Lung (tissue), 12 donors: ENCODE results near the gene C3orf18. TPM values are rescaled to one million over a fixed set of nuclear protein-coding genes. Genes with fewer than 3 reads are reported as not detected.

Experiments
- ATAC-seq: fragments of 200-7000 bp; cut with Tn5 transposase; one replicate; pipeline ENCODE4 v1.9.1; 2020; ENCODE audit warnings: moderate number of reproducible peaks; ENCODE audit not compliant: insufficient read depth, low FRiP score
- DNase-seq, 3 donors: peaks; one replicate each; pipeline ENCODE4 v3.0.0-alpha.2; 2013 to 2017
- H3K27ac ChIP-seq, 2 donors: one replicate each; pipeline ENCODE4 v1.5.1; 2013; ENCODE audit warnings: mild to moderate bottlenecking in 2 of 2, moderate library complexity in 2 of 2, control low read depth in 1 of 2, inconsistent platforms in 1 of 2, low read depth in 1 of 2, low read length in 1 of 2
- H3K27me3 ChIP-seq, 3 donors: one replicate each; pipeline ENCODE4 v1.5.1; 2013; ENCODE audit warnings: low read length in 2 of 3; ENCODE audit not compliant: control insufficient read depth in 3 of 3, insufficient read depth in 3 of 3
- H3K36me3 ChIP-seq, 4 donors: one replicate each; pipeline ENCODE4 v1.5.1; 2013; ENCODE audit warnings: low read length in 4 of 4, mild to moderate bottlenecking in 1 of 4, moderate library complexity in 1 of 4; ENCODE audit not compliant: control insufficient read depth in 4 of 4, insufficient read depth in 4 of 4
- H3K4me1 ChIP-seq, 5 donors: one replicate each; pipeline ENCODE4 v1.5.1; 2013; ENCODE audit warnings: low read length in 5 of 5, mild to moderate bottlenecking in 2 of 5, moderate library complexity in 1 of 5; ENCODE audit not compliant: control insufficient read depth in 5 of 5, insufficient read depth in 5 of 5
- H3K4me3 ChIP-seq: one replicate; pipeline ENCODE4 v1.5.1; 2013; ENCODE audit warnings: mild to moderate bottlenecking, control low read depth, moderate library complexity
- H3K9ac ChIP-seq, 2 donors: one replicate each; pipeline ENCODE4 v1.5.1; 2013; ENCODE audit warnings: low read length in 2 of 2, control low read depth in 1 of 2; ENCODE audit not compliant: insufficient read depth in 1 of 2
- H3K9me3 ChIP-seq, 4 donors: one replicate each; pipeline ENCODE4 v1.5.1; 2013; ENCODE audit warnings: low read length in 3 of 4, mild to moderate bottlenecking in 1 of 4, moderate library complexity in 1 of 4; ENCODE audit not compliant: control insufficient read depth in 4 of 4, insufficient read depth in 3 of 4
- WGBS, 2 donors: extraction: QIAGEN DNeasy Blood & Tissue Kit; methylation state at CpG; one replicate each; pipeline ENCODE4 v1.1.7; 2013; 5-methylcytosine and 5-hydroxymethylcytosine counted together
- polyA plus RNA-seq, 2 donors: library from polyadenylated mRNA; stranded (reverse); fragments of 200-250 nt; gene quantifications; one replicate each; pipeline ENCODE4 v1.2.1, GENCODE V29; 2013
- total RNA-seq, 2 donors: library from RNA; depleted of rRNA in 1 of 2; stranded (reverse); fragments of >200 nt in 1 of 2; gene quantifications; one replicate each; pipeline ENCODE4 v1.2.1, GENCODE V29; 2014 to 2021
- TF ChIP-seq, protein P1 (sequence below): IDR thresholded peaks from 2 replicates; pipeline ENCODE4 v1.5.1; 2012; ENCODE audit warnings: mild to moderate bottlenecking; ENCODE audit errors: control extremely low read depth, extremely low read depth
- donor health status: control.
- donor health status: control.
- donor health status: Bipolar disorder and iron deficiency.
- donor health status: healthy.
- donor health status: DM: yes; HTN: yes; CAD: no.

Gene C3orf18
- total and polyA plus RNA-seq, 4 donors = 2.7 to 7.0 (median 4.5) TPM

DNA sequence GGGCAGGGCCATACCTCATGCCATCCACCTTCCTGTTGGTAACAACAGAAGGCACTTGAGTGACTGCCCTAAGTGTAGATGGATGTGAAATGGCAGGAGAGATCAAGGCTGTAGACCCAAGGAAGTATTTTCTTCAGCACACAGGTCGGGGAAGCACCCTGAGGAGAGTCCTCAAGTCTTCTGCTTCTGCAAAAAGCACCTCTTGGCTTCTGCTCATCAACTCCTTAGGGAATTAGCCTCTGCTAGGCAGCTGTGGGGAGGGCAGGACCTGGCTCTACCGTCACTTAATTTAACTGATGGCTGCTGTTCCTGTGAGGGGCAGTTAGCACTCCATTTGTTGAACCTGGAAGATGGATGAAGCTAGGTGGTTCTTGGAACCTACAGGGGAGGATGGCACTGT lies 57.2 kb downstream of the C3orf18 start:
- Histone ChIP-seq H3K27ac (no peak overlapping the region), H3K4me3 (no peak overlapping the region), H3K27me3 (no peaks in the 10 kb centered on the region), H3K4me1 (peaks cover 0 to 12% (median 7%) of the 10 kb centered on the region in 5 donors), H3K9ac (no peak overlapping the region), H3K9me3 (no peaks in the 10 kb centered on the region), H3K36me3 (no peaks in the 10 kb centered on the region)
- WGBS, 2 donors = 81 to 82% methylated on average over 2 of the region's 2 CpGs
- ATAC-seq = no peak
- no peak for DNase-seq
- TF ChIP-seq, protein P1, sequence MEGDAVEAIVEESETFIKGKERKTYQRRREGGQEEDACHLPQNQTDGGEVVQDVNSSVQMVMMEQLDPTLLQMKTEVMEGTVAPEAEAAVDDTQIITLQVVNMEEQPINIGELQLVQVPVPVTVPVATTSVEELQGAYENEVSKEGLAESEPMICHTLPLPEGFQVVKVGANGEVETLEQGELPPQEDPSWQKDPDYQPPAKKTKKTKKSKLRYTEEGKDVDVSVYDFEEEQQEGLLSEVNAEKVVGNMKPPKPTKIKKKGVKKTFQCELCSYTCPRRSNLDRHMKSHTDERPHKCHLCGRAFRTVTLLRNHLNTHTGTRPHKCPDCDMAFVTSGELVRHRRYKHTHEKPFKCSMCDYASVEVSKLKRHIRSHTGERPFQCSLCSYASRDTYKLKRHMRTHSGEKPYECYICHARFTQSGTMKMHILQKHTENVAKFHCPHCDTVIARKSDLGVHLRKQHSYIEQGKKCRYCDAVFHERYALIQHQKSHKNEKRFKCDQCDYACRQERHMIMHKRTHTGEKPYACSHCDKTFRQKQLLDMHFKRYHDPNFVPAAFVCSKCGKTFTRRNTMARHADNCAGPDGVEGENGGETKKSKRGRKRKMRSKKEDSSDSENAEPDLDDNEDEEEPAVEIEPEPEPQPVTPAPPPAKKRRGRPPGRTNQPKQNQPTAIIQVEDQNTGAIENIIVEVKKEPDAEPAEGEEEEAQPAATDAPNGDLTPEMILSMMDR = no peak

DNA sequence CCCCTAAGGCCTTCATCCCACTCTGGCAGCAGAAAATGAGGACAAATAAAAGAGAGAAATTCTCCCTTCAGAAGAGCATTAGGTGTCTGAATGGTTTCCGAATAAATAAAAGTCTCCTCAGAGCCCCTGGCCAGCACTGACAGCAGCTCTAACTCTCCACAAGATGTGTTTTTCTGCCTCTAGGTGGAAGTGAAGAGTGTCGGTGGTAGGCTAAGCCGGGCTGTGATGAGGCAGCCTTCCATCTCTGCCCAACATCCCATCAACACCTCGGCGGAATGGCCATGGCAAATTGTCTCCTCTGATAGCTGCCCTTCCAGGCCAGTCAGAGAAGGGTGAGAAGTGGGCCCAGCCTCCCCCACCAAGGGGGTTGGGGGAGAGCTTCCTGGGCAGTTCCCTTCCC lies 57.8 kb downstream of the C3orf18 start:
- H3K9me3 ChIP-seq = no peaks in the 10 kb centered on the region
- H3K36me3 ChIP-seq = no peaks in the 10 kb centered on the region
- peaks cover 0 to 6% (median under 1%) of the 10 kb centered on the region in 5 donors for H3K4me1 ChIP-seq
- no peak overlapping the region for H3K4me3 ChIP-seq
- DNase-seq (no peak), ATAC-seq (no peak)
- no peak overlapping the region for H3K9ac ChIP-seq
- H3K27ac ChIP-seq = no peak overlapping the region
- TF ChIP-seq, protein P1 = no peak
- H3K27me3 ChIP-seq = no peaks in the 10 kb centered on the region
- WGBS, 2 donors = 83 to 87% methylated on average over 5 of the region's 5 CpGs

DNA sequence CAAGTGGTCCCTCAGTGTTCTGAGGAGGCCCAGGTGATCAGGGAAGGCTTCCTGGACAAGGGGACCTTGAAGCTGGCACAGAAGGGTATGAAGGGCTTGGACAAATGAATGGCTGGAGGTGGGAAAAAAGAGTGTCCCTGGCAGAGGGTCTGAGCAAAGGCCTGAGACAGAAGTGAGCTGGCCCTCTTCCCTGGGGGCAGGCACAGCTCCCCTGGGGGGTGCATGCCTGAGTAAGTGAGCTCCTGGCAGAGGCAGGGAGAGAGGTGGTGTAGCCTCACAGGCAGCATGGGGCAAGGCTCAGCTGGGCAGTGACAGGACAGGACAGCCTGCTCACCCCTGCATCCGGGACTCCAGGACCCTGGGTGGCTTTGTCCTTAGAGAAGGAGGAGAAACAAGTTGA lies 58.7 kb downstream of the C3orf18 start:
- H3K36me3 ChIP-seq = no peaks in the 10 kb centered on the region
- no peak for ATAC-seq
- H3K9me3 ChIP-seq = no peaks in the 10 kb centered on the region

More for the DNA sequence above, 58.7 kb downstream of the C3orf18 start:
- Histone ChIP-seq H3K4me3 (no peak overlapping the region), H3K27me3 (no peaks in the 10 kb centered on the region), H3K4me1 (peaks cover 0 to 4% (median 3%) of the 10 kb centered on the region in 5 donors), H3K27ac (no peak overlapping the region), H3K9ac (no peak overlapping the region)
- TF ChIP-seq, protein P1 = no peak
- no peak for DNase-seq
- WGBS, 2 donors = 63 to 100% methylated on average over 1 of the region's 1 CpG

Other genes with a start within 250 kb of the C3orf18 start
- gene HYAL2, start 245.0 kb downstream of the C3orf18 start, total RNA-seq = 100 to 1,000 TPM in 1 of 2 donors, 10 to 100 TPM in 1; 94.3 to 218 TPM
- gene HYAL2, start 245.0 kb downstream of the C3orf18 start, polyA plus RNA-seq = 100 to 1,000 TPM; 193 to 208 TPM
- 10 to 100 TPM; 11.1 to 33.4 TPM for gene TUSC2, start 239.5 kb downstream of the C3orf18 start, total RNA-seq
- gene TUSC2, start 239.5 kb downstream of the C3orf18 start, polyA plus RNA-seq = 10 to 100 TPM; 27.6 to 54.5 TPM
- 10 to 100 TPM; 36.3 to 46.0 TPM for gene RASSF1, start 226.9 kb downstream of the C3orf18 start, total RNA-seq
- gene RASSF1, start 226.9 kb downstream of the C3orf18 start, polyA plus RNA-seq = 10 to 100 TPM; 38.0 to 59.0 TPM
- 100 to 1,000 TPM in 1 of 2 donors, 10 to 100 TPM in 1; 70.8 to 117 TPM for gene ZMYND10, start 222.0 kb downstream of the C3orf18 start, total RNA-seq
- gene ZMYND10, start 222.0 kb downstream of the C3orf18 start, polyA plus RNA-seq = 10 to 100 TPM; 31.4 to 54.1 TPM
- gene NPRL2, start 217.0 kb downstream of the C3orf18 start, total RNA-seq = 10 to 100 TPM; 12.7 to 17.0 TPM
- gene NPRL2, start 217.0 kb downstream of the C3orf18 start, polyA plus RNA-seq = 10 to 100 TPM; 17.4 to 21.9 TPM
- gene CYB561D2, start 216.9 kb downstream of the C3orf18 start, total RNA-seq = 10 to 100 TPM; 18.2 to 33.9 TPM
- gene CYB561D2, start 216.9 kb downstream of the C3orf18 start, polyA plus RNA-seq = 10 to 100 TPM; 21.4 to 50.8 TPM
- 10 to 100 TPM; 29.0 to 38.8 TPM for gene TMEM115, start 208.2 kb downstream of the C3orf18 start, total RNA-seq
- 10 to 100 TPM; 32.9 to 44.8 TPM for gene TMEM115, start 208.2 kb downstream of the C3orf18 start, polyA plus RNA-seq
- 100 to 1,000 TPM in 1 of 2 donors, 10 to 100 TPM in 1; 35.8 to 111 TPM for gene CACNA2D2, start 64.1 kb downstream of the C3orf18 start, total RNA-seq
- 100 to 1,000 TPM in 1 of 2 donors, 10 to 100 TPM in 1; 28.2 to 102 TPM for gene CACNA2D2, start 64.1 kb downstream of the C3orf18 start, polyA plus RNA-seq
- 10 to 100 TPM; 17.3 to 28.0 TPM for gene HEMK1, start 1.8 kb upstream of the C3orf18 start, total RNA-seq
- 10 to 100 TPM; 16.0 to 20.1 TPM for gene HEMK1, start 1.8 kb upstream of the C3orf18 start, polyA plus RNA-seq
- gene CISH, start 44.0 kb upstream of the C3orf18 start, total RNA-seq = 10 to 100 TPM; 42.9 to 50.2 TPM
- 100 to 1,000 TPM in 1 of 2 donors, 10 to 100 TPM in 1; 37.8 to 104 TPM for gene CISH, start 44.0 kb upstream of the C3orf18 start, polyA plus RNA-seq
- 10 to 100 TPM; 23.6 to 96.1 TPM for gene MAPKAPK3, start 49.4 kb upstream of the C3orf18 start, total RNA-seq
- 10 to 100 TPM; 50.8 to 92.1 TPM for gene MAPKAPK3, start 49.4 kb upstream of the C3orf18 start, polyA plus RNA-seq
- gene DOCK3, start 107.2 kb upstream of the C3orf18 start, total RNA-seq = 1 to 10 TPM in 1 of 2 donors, under 1 TPM in 1; 0.25 to 1.4 TPM
- under 1 TPM; 0.06 to 0.43 TPM for gene DOCK3, start 107.2 kb upstream of the C3orf18 start, polyA plus RNA-seq